Activated T-cell treated with anti-CD3 and anti-CD28 coated beads, Interleukin-2, amount 50 U/mL, for 48 hours (primary cell): Measurements from ENCODE around the gene ATP5F1C.
"Not testable (repeated sequence)": the region's sequence is repeated elsewhere in the genome, so short reads cannot be mapped to it uniquely, and the experiment has no call there.

Experiments
- DNase-seq, 2 experiments: peaks; one replicate each; pipeline ENCODE4 v3.0.0-alpha.2; 2020

The ATP5F1C gene

GRCh38 chr10:7787857-7788638 is at the start of gene ATP5F1C, which contains the start of gene KIN:
TSS of gene ATP5F1C (plus strand) at chr10:7788177. CDS start at chr10:7788208, 31 bp downstream.
TSS of gene KIN (minus strand) at chr10:7787993. CDS start at chr10:7787933, 60 bp downstream.
- peak; percentile 98 to 99 for DNase-seq

DNA sequence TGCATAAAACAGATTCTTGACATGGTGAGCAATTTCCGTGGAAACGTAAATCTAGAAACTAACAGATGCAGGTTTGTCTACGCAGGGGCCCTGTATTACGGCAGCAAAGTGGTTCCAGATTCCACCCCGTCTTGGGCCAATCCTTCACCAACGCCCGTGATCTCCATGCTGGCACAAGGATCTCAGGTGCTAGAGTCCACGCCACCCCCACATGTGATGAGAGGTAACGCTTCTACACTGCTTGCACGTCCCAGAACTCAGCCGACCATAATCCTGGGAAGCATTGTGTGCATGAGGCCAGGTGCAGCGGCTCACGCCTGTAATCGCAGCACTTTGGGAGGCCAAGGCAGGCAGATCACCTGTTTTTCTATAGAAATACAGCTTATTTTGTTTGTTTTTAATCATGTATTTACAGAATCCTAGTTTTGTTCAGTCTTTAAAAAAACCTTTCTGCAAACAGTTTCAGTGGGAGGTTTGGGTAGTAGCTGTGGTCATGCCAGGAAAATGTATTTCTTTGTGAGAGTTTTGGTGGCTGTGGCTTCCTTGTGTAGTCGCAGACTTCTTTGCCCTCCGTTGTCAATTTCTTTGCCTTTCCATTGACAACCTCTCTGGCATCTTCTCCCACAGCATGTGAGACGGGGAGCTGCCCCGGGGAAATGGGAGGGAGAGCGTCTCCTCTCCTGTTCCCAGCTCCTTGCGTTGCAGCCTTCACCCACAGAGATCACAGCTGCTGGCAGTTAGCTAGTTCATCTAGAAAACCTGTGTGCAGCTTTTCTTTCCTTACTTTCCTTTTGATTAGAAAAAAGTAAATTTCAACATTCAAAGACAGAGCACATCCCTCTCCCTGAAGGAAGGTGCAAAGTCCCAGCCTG is 49.2 kb upstream of the ATP5F1C start:
- no peak for DNase-seq

DNA sequence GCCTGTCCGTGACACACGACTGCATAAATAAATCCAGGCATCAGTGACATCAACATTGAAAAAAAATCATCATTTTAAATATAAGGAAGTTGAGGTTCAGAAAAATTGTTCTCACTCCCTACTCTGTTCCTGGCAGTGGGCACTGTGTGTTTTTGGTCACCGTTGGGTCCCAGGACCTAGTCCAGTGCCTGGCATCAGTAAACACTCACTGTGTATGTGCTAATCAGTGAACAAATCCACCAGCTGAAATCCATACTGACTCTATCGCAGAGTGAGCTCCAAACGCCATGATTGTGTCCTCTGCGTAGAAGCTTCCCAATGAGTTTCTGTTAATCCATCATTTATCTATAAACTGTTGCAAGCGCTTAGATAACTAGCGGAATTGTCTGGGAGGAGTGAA is 43.7 kb upstream of the ATP5F1C start:
- no peak for DNase-seq

- DNase-seq: not testable (repeated sequence)
Measured at GRCh38 chr10:7748637-7749036, 39.3 kb upstream of the ATP5F1C start.

DNA sequence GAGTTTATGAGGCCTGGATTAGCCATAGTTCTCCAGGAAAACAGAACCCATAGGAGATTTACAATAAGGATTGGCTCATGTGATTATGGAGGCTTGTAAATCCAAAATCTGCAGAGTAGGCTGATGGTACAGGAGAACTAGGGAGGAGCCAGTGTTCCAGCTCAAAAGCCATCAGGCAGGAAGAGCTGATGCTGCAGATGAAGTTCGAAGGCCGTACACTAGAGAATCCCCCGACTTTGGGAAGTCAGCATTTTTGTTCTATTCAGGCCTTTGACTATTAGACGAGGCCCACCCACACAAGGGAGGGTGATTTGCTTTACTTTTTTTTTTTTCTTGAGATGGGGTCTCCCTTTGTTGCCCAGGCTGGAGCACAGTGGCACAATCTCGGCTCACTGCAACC is 37.8 kb upstream of the ATP5F1C start:
- DNase-seq: no peak

DNA sequence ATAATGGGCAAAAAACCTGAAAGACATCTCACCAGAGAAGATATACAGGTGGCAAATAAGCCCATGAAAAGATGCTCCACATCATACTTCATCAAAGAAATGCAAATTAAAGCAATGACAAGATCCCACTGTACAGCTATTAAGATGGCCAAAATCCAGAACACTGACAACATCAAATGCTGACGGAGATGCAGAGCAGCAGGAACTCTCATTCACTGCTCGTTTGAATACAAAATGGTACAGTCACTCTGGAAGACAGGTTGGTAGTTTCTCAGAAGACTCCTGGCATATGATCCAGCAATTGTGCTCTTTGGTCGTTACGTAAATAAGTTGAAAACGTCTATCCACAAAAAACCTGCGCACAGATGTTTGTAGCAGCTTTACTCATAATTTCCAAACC is 35.7 kb upstream of the ATP5F1C start:
- DNase-seq: no peak

- DNase-seq: no peak
Measured at GRCh38 chr10:7755103-7755502, 32.9 kb upstream of the ATP5F1C start.

GRCh38 chr10:7756360-7756992 is 31.5 kb upstream of the ATP5F1C start:
- peak in 1 of 2 experiments; percentile 33 for DNase-seq

- no peak for DNase-seq
Measured at GRCh38 chr10:7763929-7764328, 24.0 kb upstream of the ATP5F1C start.

- no peak for DNase-seq
Measured at GRCh38 chr10:7766241-7766640, 21.7 kb upstream of the ATP5F1C start.

DNA sequence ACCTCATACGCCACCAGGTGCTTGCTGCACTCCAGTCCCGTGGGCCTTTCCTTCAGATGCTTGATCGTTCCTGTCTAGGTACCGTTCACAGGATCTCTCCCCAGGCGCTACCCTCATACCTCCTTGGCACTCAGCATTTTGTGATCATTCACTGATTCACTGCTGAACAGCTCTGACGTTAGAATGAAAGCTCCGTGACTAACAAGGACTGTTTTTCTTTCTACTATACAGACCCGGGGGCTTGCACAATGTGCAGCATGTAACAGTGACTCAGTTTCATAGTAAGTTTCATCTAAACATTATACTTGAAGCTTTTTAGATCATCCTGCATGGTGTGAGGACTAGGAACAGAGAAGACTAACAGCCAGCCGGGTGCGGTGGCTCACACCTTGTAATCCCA is 20.8 kb upstream of the ATP5F1C start:
- no peak for DNase-seq

- no peak for DNase-seq
Measured at GRCh38 chr10:7768417-7768816, 19.6 kb upstream of the ATP5F1C start.

DNA sequence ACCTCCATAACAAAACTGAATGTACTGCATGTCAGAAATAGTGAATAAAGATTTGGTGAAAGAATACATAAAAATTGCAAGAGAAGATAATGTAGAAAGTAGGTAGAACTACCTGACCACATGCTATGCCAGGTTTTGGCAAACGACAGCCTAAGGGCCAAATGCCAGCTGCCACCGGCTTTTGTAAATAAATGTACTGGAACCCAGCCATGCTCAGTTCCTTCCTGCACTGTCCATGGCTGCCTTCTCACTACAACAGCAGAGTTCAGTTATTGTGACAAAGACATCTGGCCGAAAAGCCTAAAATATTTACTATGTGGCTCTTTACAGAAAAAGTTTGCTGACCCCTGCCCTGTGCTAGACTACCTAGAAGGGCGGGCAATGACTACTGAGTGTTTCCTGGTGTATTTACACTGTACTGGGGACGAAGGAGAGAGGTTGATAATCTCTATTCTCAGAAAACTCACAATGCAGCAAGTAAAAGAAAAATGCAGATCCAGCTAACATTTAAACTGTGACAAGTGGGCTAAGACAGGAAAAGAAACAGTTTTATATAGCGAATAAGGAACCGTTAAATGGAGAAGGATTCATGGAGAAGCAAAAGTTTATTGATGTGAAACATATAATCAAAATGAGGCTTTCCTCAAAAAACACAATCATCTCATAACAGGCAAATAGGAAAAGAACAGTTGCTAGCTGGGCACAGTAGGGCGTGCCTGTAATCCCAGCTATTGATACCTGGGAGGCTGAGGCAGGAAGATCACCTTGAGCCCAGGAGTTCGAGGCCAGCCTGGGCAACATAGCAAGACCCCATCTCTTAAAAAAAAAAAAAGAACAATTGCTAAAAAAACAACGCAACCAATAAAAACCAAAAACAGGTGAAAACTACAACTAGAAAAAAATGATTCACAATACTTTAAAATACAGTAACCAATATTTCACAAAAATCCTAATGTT is 13.9 kb upstream of the ATP5F1C start:
- no peak for DNase-seq

GRCh38 chr10:7776777-7777176 is 11.2 kb upstream of the ATP5F1C start:
- DNase-seq: no peak

DNA sequence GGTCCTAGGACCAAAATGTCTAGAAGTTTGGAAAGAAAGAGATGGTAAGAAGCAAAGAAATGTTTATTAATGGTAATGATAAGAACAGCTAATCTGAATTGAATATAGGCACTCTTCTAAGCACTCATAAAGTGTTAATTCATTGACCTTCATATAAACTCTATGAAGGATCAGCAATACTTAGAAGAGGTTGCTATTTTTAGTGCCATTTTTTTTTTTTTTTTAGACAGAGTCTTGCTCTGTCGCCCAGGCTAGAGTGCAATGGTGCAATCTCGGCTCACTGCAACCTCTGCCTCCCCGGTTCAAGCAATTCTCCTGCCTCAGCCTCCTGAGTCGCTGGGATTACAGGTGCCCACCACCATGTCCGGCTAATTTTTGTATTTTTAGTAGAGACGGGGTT is 5.8 kb upstream of the ATP5F1C start:
- DNase-seq: not testable (repeated sequence)

- no peak for DNase-seq
Measured at GRCh38 chr10:7786430-7786829, 1.5 kb upstream of the ATP5F1C start.

DNA sequence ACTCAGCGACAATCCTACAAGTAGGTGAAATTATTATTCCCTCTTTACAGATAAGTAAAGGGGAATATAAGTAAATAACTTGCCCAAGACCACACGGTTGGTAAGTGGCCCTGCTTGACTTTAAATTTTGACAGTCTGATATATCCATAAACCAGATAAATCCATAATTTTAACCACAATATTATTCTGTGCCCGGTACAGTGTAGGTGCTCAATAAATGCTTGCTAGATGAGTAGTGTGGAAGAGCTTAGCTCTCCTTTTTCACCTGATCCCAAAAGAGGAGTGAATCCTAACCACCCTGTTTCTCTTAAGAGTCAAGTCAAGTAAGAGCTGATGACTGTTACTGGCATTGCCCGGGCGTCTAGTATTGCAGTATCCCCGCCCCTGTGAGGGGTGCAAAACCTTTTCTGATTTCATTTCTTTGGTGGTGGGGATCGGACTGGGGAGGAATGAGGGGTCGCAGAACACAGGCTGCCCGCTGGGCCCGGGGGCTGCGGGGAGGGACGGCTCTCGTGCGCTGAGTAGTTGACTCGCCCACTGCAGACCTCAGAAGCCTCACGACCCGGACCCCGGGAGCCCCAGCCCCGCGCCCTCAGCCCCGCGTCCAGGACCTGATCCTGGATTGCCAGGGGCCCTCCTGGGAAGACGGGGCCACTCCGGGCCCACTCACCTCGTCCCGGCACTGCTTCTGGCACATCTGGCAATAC is 674 bp upstream of the ATP5F1C start:
- no peak for DNase-seq

DNA sequence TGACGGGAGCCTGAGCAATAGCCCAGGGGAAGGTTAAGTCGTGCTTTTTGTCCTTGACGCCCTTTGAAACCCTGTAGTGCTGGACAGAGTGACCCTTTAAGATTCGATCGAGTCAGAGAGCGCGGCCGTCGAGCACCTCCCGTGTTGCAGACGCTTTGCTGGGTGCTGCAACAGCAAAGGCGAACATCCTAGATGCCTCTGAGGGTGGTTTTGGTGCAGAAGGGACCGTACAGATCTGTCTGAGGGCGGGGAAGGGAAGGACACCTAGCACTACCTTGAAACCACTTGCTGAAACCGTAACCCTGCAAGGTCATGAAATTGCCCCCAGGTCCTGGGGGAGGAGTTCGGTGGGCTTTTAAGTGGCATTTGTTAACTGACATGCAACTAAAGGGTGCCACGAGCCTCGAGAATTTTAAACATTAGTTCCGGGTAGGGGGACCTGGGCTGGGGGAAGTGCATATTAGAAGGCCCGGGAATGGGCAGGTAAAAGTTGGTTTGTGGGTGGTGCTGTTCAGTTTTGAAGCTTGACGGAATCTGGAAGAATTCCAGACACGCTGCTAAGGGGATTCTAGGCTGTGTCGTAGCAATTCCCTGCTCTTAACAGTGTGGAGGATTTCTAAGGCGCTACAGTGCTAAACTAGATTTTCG is 786 bp downstream of the ATP5F1C start:
- DNase-seq: no peak

- DNase-seq: no peak
Measured at GRCh38 chr10:7789390-7789789, 1.4 kb downstream of the ATP5F1C start.

GRCh38 chr10:7792541-7792940 is 4.6 kb downstream of the ATP5F1C start:
- DNase-seq: no peak
